CD4-positive, alpha-beta memory T cell (primary cell): Measurements from ENCODE around the gene ZNF324. TPM values are rescaled to one million over a fixed set of nuclear protein-coding genes. Genes with fewer than 3 reads are reported as not detected.
"Not testable (repeated sequence)": the region's sequence is repeated elsewhere in the genome, so short reads cannot be mapped to it uniquely, and the experiment has no call there.

ENCODE experiments used
- CTCF ChIA-PET: fragments of 350-600 bp; sonication (Branson Sonifier 250); formaldehyde crosslinking; loops from one replicate; lab custom pipeline; 2021; ENCODE audit warnings: inconsistent platforms; ENCODE audit not compliant: partially characterized antibody; lab: Charles Lee
- POLR2A ChIA-PET: fragments of 350-600 bp; sonication (Branson Sonifier 250); formaldehyde crosslinking; loops from one replicate; lab custom pipeline; 2021; ENCODE audit not compliant: partially characterized antibody; lab: Charles Lee
- DNase-seq, 5 donors: peaks; one replicate each; pipeline versions ENCODE4 v3.0.0 to v3.0.0-alpha.2; 2020 to 2022; ENCODE audit warnings: mixed read lengths in 1 of 5
- H3K27ac ChIP-seq: one replicate; pipeline ENCODE4 v1.7.0; 2013; ENCODE audit warnings: low read depth, low read length
- H3K27me3 ChIP-seq: 2 replicates; pipeline ENCODE4 v1.7.0; 2013; ENCODE audit warnings: mild to moderate bottlenecking, low read length, moderate library complexity; ENCODE audit not compliant: insufficient read depth
- H3K36me3 ChIP-seq: 2 replicates; pipeline ENCODE4 v1.7.0; 2013; ENCODE audit warnings: mild to moderate bottlenecking, low read length, moderate library complexity; ENCODE audit not compliant: insufficient read depth
- H3K4me1 ChIP-seq: 2 replicates; pipeline ENCODE4 v1.7.0; 2013; ENCODE audit warnings: mild to moderate bottlenecking, low read length, moderate library complexity; ENCODE audit not compliant: insufficient read depth
- H3K4me3 ChIP-seq, 2 donors: one replicate each; pipeline ENCODE4 v1.7.0; 2013; ENCODE audit warnings: low read length in 2 of 2, mild to moderate bottlenecking in 1 of 2
- H3K9me3 ChIP-seq, 2 donors: one replicate each; pipeline ENCODE4 v1.7.0; 2013; ENCODE audit warnings: low read length in 2 of 2, control low read depth in 1 of 2; ENCODE audit not compliant: control insufficient read depth in 1 of 2
- H3K27ac Mint-ChIP-seq, 7 donors: one replicate each; pipeline ENCODE4 v1.8.0; 2020 to 2021; ENCODE audit warnings: mixed read lengths in 7 of 7, mild to moderate bottlenecking in 6 of 7, inconsistent platforms in 3 of 7, moderate library complexity in 3 of 7
- H3K27me3 Mint-ChIP-seq, 2 donors: one replicate each; pipeline ENCODE4 v1.8.0; 2020 to 2021; ENCODE audit warnings: mixed read lengths in 2 of 2
- H3K36me3 Mint-ChIP-seq, 2 donors: one replicate each; pipeline ENCODE4 v1.8.0; 2020 to 2021; ENCODE audit warnings: mixed read lengths in 2 of 2, inconsistent platforms in 1 of 2, mild to moderate bottlenecking in 1 of 2
- H3K4me1 Mint-ChIP-seq, 4 donors: one replicate each; pipeline ENCODE4 v1.8.0; 2020 to 2021; ENCODE audit warnings: mixed read lengths in 4 of 4, mild to moderate bottlenecking in 1 of 4
- H3K4me3 Mint-ChIP-seq, 8 donors: one replicate each; pipeline ENCODE4 v1.8.0; 2020 to 2021; ENCODE audit warnings: mixed read lengths in 8 of 8, mild to moderate bottlenecking in 7 of 8, moderate library complexity in 6 of 8, inconsistent platforms in 3 of 8
- H3K9me3 Mint-ChIP-seq, 8 donors: one replicate each; pipeline ENCODE4 v1.8.0; 2020 to 2021; ENCODE audit warnings: mixed read lengths in 8 of 8, mild to moderate bottlenecking in 5 of 8, inconsistent platforms in 3 of 8, moderate library complexity in 1 of 8
- intact Hi-C: fragments of 100-400 bp; cut with micrococcal nuclease; formaldehyde crosslinking; loops from one replicate; pipeline ENCODE4 v1.15.1; 2023
- polyA plus RNA-seq, 2 donors: library from polyadenylated mRNA; unstranded; fragments of 300-500 nt; fragmentation: Illumina TruSeq; gene quantifications; one replicate each; pipeline ENCODE4 v1.2.3, GENCODE V29; 2021
- total RNA-seq, 2 experiments: library from RNA; stranded (reverse); gene quantifications; one replicate each; pipeline ENCODE4 v1.2.3, GENCODE V29; 2021

ZNF324 gene
- total and polyA plus RNA-seq, 4 experiments from 2014 or later: 5.6 to 27.6 (median 22.3) TPM

GRCh38 chr19:58498316-58499020, 31.6 kb downstream of the ZNF324 start:
- Mint-ChIP-seq H3K9me3 (peaks cover 0 to 16% (median 4%) of the 10 kb centered on the region in 8 donors), H3K4me1 (peaks cover 14 to 25% (median 17%) of the 10 kb centered on the region in 4 donors), H3K27ac (peak overlapping the region; percentile 77 to 98 (median 96)), H3K36me3 (no peaks in the 10 kb centered on the region), H3K4me3 (peak overlapping the region; percentile 86 to 94 (median 91)), H3K27me3 (no peaks in the 10 kb centered on the region)
- Histone ChIP-seq H3K9me3 (no peaks in the 10 kb centered on the region), H3K27me3 (no peaks in the 10 kb centered on the region), H3K27ac (peak overlapping the region; percentile 66), H3K36me3 (no peaks in the 10 kb centered on the region), H3K4me1 (peaks cover 16% of the 10 kb centered on the region), H3K4me3 (peak overlapping the region; percentile 30 to 52)
- intact Hi-C loops: loop anchor here (1.0 kb wide), 7 partner anchors 21 to 315 kb away; partner anchors contain the start of genes RPS5, TRIM28, ZBTB45 and ZNF274
- CTCF ChIA-PET: interaction anchor here (1.1 to 2.7 kb wide), 3 partner anchors 15 to 83 kb away, joined by 3 to 9 read pairs (median 5); partner anchors contain the start of gene TRIM28
- DNase-seq: no peak
- POLR2A ChIA-PET: interaction anchor here (0.8 to 4.0 kb wide), 6 partner anchors 17 to 315 kb away, joined by 3 to 33 read pairs (median 6); partner anchors contain the start of genes CHMP2A, TRIM28, ZBTB45 and ZNF274

GRCh38 chr19:58499021-58499927, 32.4 kb downstream of the ZNF324 start:
- POLR2A ChIA-PET: interaction anchor here (0.5 to 4.0 kb wide), 11 partner anchors 18 to 318 kb away, joined by 3 to 33 read pairs (median 3); partner anchors contain the start of genes CHMP2A, TRIM28, ZBTB45 and ZNF274

GRCh38 chr19:58500242-58500641, 33.4 kb downstream of the ZNF324 start:
- Mint-ChIP-seq H3K9me3 (peaks cover 0 to 16% (median 4%) of the 10 kb centered on the region in 8 donors), H3K27me3 (no peaks in the 10 kb centered on the region), H3K4me1 (peaks cover 14 to 25% (median 17%) of the 10 kb centered on the region in 4 donors), H3K36me3 (peaks cover 0 to 1% of the 10 kb centered on the region in 2 donors), H3K27ac (peak overlapping the region in 5 of 7 donors; percentile 46 to 98 (median 94)), H3K4me3 (peak overlapping the region in 3 of 8 donors; percentile 12 to 60 (median 27))
- Histone ChIP-seq H3K4me3 (no peak overlapping the region), H3K36me3 (no peaks in the 10 kb centered on the region), H3K27ac (no peak overlapping the region), H3K27me3 (no peaks in the 10 kb centered on the region), H3K9me3 (no peaks in the 10 kb centered on the region), H3K4me1 (peaks cover 16% of the 10 kb centered on the region)
- no peak for DNase-seq
- intact Hi-C loops: no loop called here
- ChIA-PET POLR2A (interaction anchor here (0.5 to 4.0 kb wide), 7 partner anchors 18 to 1140 kb away, joined by 3 to 33 read pairs (median 6); partner anchors contain the start of genes CHMP2A, TRIM28, ZBTB45 and ZNF274), CTCF (interaction anchor here (1.7 to 2.7 kb wide), 4 partner anchors 13 to 81 kb away, joined by 5 to 9 read pairs (median 6); partner anchors contain the start of gene ZBTB45)

More at GRCh38 chr19:58499021-58499927, 32.4 kb downstream of the ZNF324 start:
- peaks cover 0 to 1% of the 10 kb centered on the region in 2 donors for H3K36me3 Mint-ChIP-seq
- peak overlapping the region; percentile 34 to 52 for H3K4me3 ChIP-seq
- peak; percentile 89 to 96 (median 90) for DNase-seq
- CTCF ChIA-PET: interaction anchor here (1.1 to 2.7 kb wide), 5 partner anchors 14 to 82 kb away, joined by 3 to 9 read pairs (median 5); partner anchors contain the start of genes TRIM28 and ZBTB45
- no peaks in the 10 kb centered on the region for H3K27me3 ChIP-seq
- H3K4me1 ChIP-seq: peaks cover 16% of the 10 kb centered on the region
- peaks cover 0 to 16% (median 4%) of the 10 kb centered on the region in 8 donors for H3K9me3 Mint-ChIP-seq
- peak overlapping the region; percentile 77 to 98 (median 96) for H3K27ac Mint-ChIP-seq
- intact Hi-C loops: loop anchor here (1.0 kb wide), 7 partner anchors 20 to 316 kb away; partner anchors contain the start of genes RPS5, TRIM28, ZBTB45 and ZNF274
- H3K4me3 Mint-ChIP-seq: peak overlapping the region; percentile 86 to 94 (median 91)
- no peaks in the 10 kb centered on the region for H3K36me3 ChIP-seq
- no peaks in the 10 kb centered on the region for H3K27me3 Mint-ChIP-seq
- H3K27ac ChIP-seq: peak overlapping the region; percentile 66
- H3K9me3 ChIP-seq: no peaks in the 10 kb centered on the region
- H3K4me1 Mint-ChIP-seq: peaks cover 14 to 25% (median 17%) of the 10 kb centered on the region in 4 donors

GRCh38 chr19:58507602-58508223, 40.8 kb downstream of the ZNF324 start:
- H3K27me3 Mint-ChIP-seq, POLR2A ChIA-PET, H3K36me3 ChIP-seq, H3K4me1 Mint-ChIP-seq, H3K4me1 ChIP-seq, H3K27ac ChIP-seq, H3K36me3 Mint-ChIP-seq, intact Hi-C loops, DNase-seq, H3K4me3 ChIP-seq, H3K4me3 Mint-ChIP-seq, H3K9me3 ChIP-seq, H3K27me3 ChIP-seq: not testable (repeated sequence)
- Mint-ChIP-seq H3K27ac (peak overlapping the region in 1 of 7 donors; percentile 31), H3K9me3 (peaks cover 0 to 18% (median 9%) of the 10 kb centered on the region in 8 donors)
- CTCF ChIA-PET: interaction anchor here (0.7 kb wide), 1 partner anchor 89 kb away, joined by 3 read pairs; no protein-coding TSS in a partner anchor

GRCh38 chr19:58509731-58510083, 42.8 kb downstream of the ZNF324 start:
- Histone ChIP-seq H3K9me3 (no peaks in the 10 kb centered on the region), H3K4me3 (no peak overlapping the region), H3K27ac (no peak overlapping the region), H3K27me3 (no peaks in the 10 kb centered on the region), H3K36me3 (no peaks in the 10 kb centered on the region), H3K4me1 (peaks cover 13% of the 10 kb centered on the region)
- DNase-seq: no peak
- Mint-ChIP-seq H3K4me3 (no peak overlapping the region), H3K4me1 (peaks cover 4 to 17% (median 9%) of the 10 kb centered on the region in 4 donors), H3K9me3 (peaks cover 0 to 15% (median 8%) of the 10 kb centered on the region in 8 donors), H3K27ac (no peak overlapping the region), H3K36me3 (peaks cover 4% of the 10 kb centered on the region in 2 donors), H3K27me3 (no peaks in the 10 kb centered on the region)
- intact Hi-C loops: no loop called here
- CTCF ChIA-PET: interaction anchor here (1.6 kb wide), 1 partner anchor 10 kb away, joined by 3 read pairs; the partner anchor contains the start of gene ZBTB45
- POLR2A ChIA-PET: interaction anchor here (1.5 kb wide), 1 partner anchor 9 kb away, joined by 4 read pairs; no protein-coding TSS in a partner anchor
